HepG2 (cell line): ENCODE results near the gene FAM53B. TPM values are rescaled to one million over a fixed set of nuclear protein-coding genes. Genes with fewer than 3 reads are reported as not detected.
A peak's percentile ranks its signal among the peaks of the same experiment; 100 is the strongest.

ENCODE experiments used
- ELF3 ChIP-seq: IDR thresholded peaks from 2 replicates; pipeline ENCODE4 v1.6.1; 2016; ENCODE audit warnings: missing genetic modification reagents, missing compliant biosample characterization
- FOXA1 ChIP-seq, 2 experiments: fragments of 450-650 bp in 1 of 2; sonication (generic) in 1 of 2; formaldehyde crosslinking in 1 of 2; IDR thresholded peaks; 2 replicates each; pipeline versions ENCODE4 v1.4.0 to v1.6.1; 2016 to 2020; ENCODE audit warnings: missing genetic modification reagents in 1 of 2
- FOXP1 ChIP-seq, 2 experiments: fragments of 450-650 bp in 1 of 2; IDR thresholded peaks; 2 replicates each; pipeline ENCODE4 v1.6.1; 2017 to 2018; ENCODE audit warnings: antibody characterized with exemption in 1 of 2
- HNRNPH1 ChIP-seq: fragments of 200-400 bp; formaldehyde crosslinking; optimal IDR thresholded peaks from 2 replicates; pipeline ENCODE3; 2017; ENCODE audit warnings: mild to moderate bottlenecking, low read depth, low read length
- ISX ChIP-seq: sonication (generic); formaldehyde crosslinking; conservative IDR thresholded peaks from 2 replicates; pipeline ENCODE4 v1.5.0; 2020; ENCODE audit warnings: missing genetic modification reagents
- KMT2B ChIP-seq: IDR thresholded peaks from 2 replicates; pipeline ENCODE4 v1.6.1; 2016; ENCODE audit warnings: missing genetic modification reagents, missing compliant biosample characterization
- MXI1 ChIP-seq: IDR thresholded peaks from 3 replicates; pipeline ENCODE4 v1.6.1; 2012; ENCODE audit warnings: low read depth, low read length, inconsistent platforms, borderline replicate concordance
- NR2F6 ChIP-seq, 2 experiments: IDR thresholded peaks; 2 replicates each; pipeline ENCODE4 v1.6.1; 2016; ENCODE audit warnings: antibody characterized with exemption in 1 of 2, mild to moderate bottlenecking in 1 of 2
- NR3C1 ChIP-seq: sonication (generic); formaldehyde crosslinking; IDR thresholded peaks from 2 replicates; pipeline ENCODE4 v1.4.0; 2020; ENCODE audit warnings: missing genetic modification reagents
- SAP130 ChIP-seq: IDR thresholded peaks from 2 replicates; pipeline ENCODE4 v1.6.1; 2016; ENCODE audit warnings: low read depth
- SP2 ChIP-seq: sonication (generic); formaldehyde crosslinking; IDR thresholded peaks from 2 replicates; pipeline ENCODE4 v1.5.1; 2020; ENCODE audit warnings: mild to moderate bottlenecking, missing genetic modification reagents
- SP5 ChIP-seq: IDR thresholded peaks from 2 replicates; pipeline ENCODE4 v1.6.1; 2016; ENCODE audit warnings: low read depth, borderline replicate concordance
- TFDP2 ChIP-seq: sonication (generic); formaldehyde crosslinking; IDR thresholded peaks from 2 replicates; pipeline ENCODE4 v1.4.0; 2020; ENCODE audit warnings: missing genetic modification reagents
- ZEB1 ChIP-seq: IDR thresholded peaks from 2 replicates; pipeline ENCODE4 v1.6.1; 2012; ENCODE audit warnings: mild to moderate bottlenecking, low read depth, inconsistent platforms; ENCODE audit not compliant: insufficient replicate concordance
- ZKSCAN8 ChIP-seq: IDR thresholded peaks from 2 replicates; pipeline ENCODE4 v1.6.1; 2016; ENCODE audit warnings: borderline replicate concordance, missing genetic modification reagents, missing compliant biosample characterization
- ZNF333 ChIP-seq: sonication (generic); formaldehyde crosslinking; IDR thresholded peaks from 2 replicates; pipeline ENCODE4 v1.4.0; 2020; ENCODE audit warnings: mild to moderate bottlenecking, missing genetic modification reagents, borderline replicate concordance
- ZNF33B ChIP-seq: sonication (generic); formaldehyde crosslinking; IDR thresholded peaks from 2 replicates; pipeline ENCODE4 v1.5.1; 2020; ENCODE audit warnings: mild to moderate bottlenecking, missing genetic modification reagents
- ZNF343 ChIP-seq: sonication (generic); formaldehyde crosslinking; IDR thresholded peaks from 2 replicates; pipeline ENCODE4 v1.4.0; 2020; ENCODE audit warnings: mild to moderate bottlenecking, missing genetic modification reagents
- ZNF510 ChIP-seq: sonication (generic); formaldehyde crosslinking; IDR thresholded peaks from 2 replicates; pipeline ENCODE4 v1.4.0; 2020; ENCODE audit warnings: low read depth, mild to moderate bottlenecking, missing genetic modification reagents
- ZNF546 ChIP-seq: sonication (generic); formaldehyde crosslinking; conservative IDR thresholded peaks from 2 replicates; pipeline ENCODE4 v1.8.1; 2023; ENCODE audit warnings: mild to moderate bottlenecking, missing genetic modification reagents
- ZNF563 ChIP-seq: sonication (generic); formaldehyde crosslinking; IDR thresholded peaks from 2 replicates; pipeline ENCODE4 v1.8.0; 2022; ENCODE audit warnings: mild to moderate bottlenecking, moderate library complexity, missing genetic modification reagents
- ZNF609 ChIP-seq: sonication (generic); formaldehyde crosslinking; IDR thresholded peaks from 2 replicates; pipeline ENCODE4 v1.4.0; 2020; ENCODE audit warnings: mild to moderate bottlenecking, missing genetic modification reagents, borderline replicate concordance
- ZNF703 ChIP-seq: sonication (generic); formaldehyde crosslinking; IDR thresholded peaks from 2 replicates; pipeline ENCODE4 v1.5.1; 2020; ENCODE audit warnings: missing genetic modification reagents, mild to moderate bottlenecking, moderate library complexity, borderline replicate concordance
- ZNF773 ChIP-seq: sonication (generic); formaldehyde crosslinking; IDR thresholded peaks from 2 replicates; pipeline ENCODE4 v1.4.0; 2020; ENCODE audit warnings: missing genetic modification reagents, borderline replicate concordance
- ZNF878 ChIP-seq: sonication (generic); formaldehyde crosslinking; IDR thresholded peaks from 2 replicates; pipeline ENCODE4 v1.8.1; 2023; ENCODE audit warnings: mild to moderate bottlenecking, missing genetic modification reagents, moderate library complexity
- polyA plus RNA-seq, 8 experiments: library from polyadenylated mRNA; depleted of rRNA in 3 of 8; stranded (reverse) in 7 of 8; unstranded in 1 of 8; fragments of >200 nt; fragmentation: Illumina TruSeq in 4 of 8; extraction: Trizol in 4 of 8; gene quantifications; 2 replicates each; pipeline versions ENCODE4 v1.2.1 to v1.2.3, GENCODE V29; 2011 to 2016; ENCODE audit warnings: low read depth in 4 of 8, missing spikeins in 1 of 8, mixed read lengths in 1 of 8; ENCODE audit not compliant: insufficient read depth in 1 of 8
- total RNA-seq, 5 experiments: library from RNA; depleted of rRNA; stranded (reverse); fragments of >200 nt; fragmentation: Illumina TruSeq; extraction: Trizol; gene quantifications; 2 replicates each; pipeline ENCODE4 v1.2.3, GENCODE V29; 2016; ENCODE audit warnings: low read depth in 1 of 5

The FAM53B gene
- total and polyA plus RNA-seq, 2 of the 13 experiments (the other 11 are each of a cell fraction or from before 2014, with no cell fraction given) = 6.4 to 19.3 TPM

- TF ChIP-seq NR2F6 (IDR thresholded peaks at IDR 0.05) (no peak), NR2F6 (CRISPR knock-in tag; IDR thresholded peaks at IDR 0.05) (0 out of 2 replicates have a peak, but pooled peaks have one; percentile 7), ZNF878 (CRISPR knock-in tag) (no peak), ZNF546 (CRISPR knock-in tag) (no peak), FOXA1 (IDR thresholded peaks at IDR 0.05) (peak; percentile 72), FOXA1 (CRISPR knock-in tag; IDR thresholded peaks at IDR 0.05) (peak; percentile 91), MXI1 (peak; percentile 42; the same call in 1 of the 3 replicates), ZNF33B (CRISPR knock-in tag) (no peak), ZNF333 (no peak), ZNF343 (no peak), ZNF609 (CRISPR knock-in tag) (no peak), ZNF510 (no peak), HNRNPH1 (no peak), ZKSCAN8 (CRISPR knock-in tag) (no peak), TFDP2 (CRISPR knock-in tag) (peak; percentile 21; the same call in 1 of the 2 replicates), SP5 (peak; percentile 51; the same call in 1 of the 2 replicates), FOXP1 (IDR thresholded peaks at IDR 0.05) (no peak), FOXP1 (CRISPR knock-in tag; IDR thresholded peaks at IDR 0.05) (peak; percentile 55), SP2 (CRISPR knock-in tag) (no peak), ELF3 (CRISPR knock-in tag) (peak; percentile 66; the same call in 1 of the 2 replicates), ZNF703 (CRISPR knock-in tag) (no peak), KMT2B (CRISPR knock-in tag) (0 out of 2 replicates have a peak, but pooled peaks have one; percentile 14), ZNF563 (CRISPR knock-in tag) (no peak; the same call in 1 of the 2 replicates), SAP130 (CRISPR knock-in tag) (peak; percentile 64), NR3C1 (no peak), ZEB1 (no peak), ZNF773 (CRISPR knock-in tag) (no peak), ISX (CRISPR knock-in tag) (no peak)
Measured at GRCh38 chr10:124744102-124745050, at the start of gene FAM53B (continued).
